Stimulated activated CD8-positive, alpha-beta memory T cell treated with anti-CD3 and anti-CD28 coated beads, Interleukin-7, amount 100 ng/mL, for 4 hours (primary cell): Measurements from ENCODE around the gene ZNF121.
"Not testable (repeated sequence)": the region's sequence is repeated elsewhere in the genome, so short reads cannot be mapped to it uniquely, and the experiment has no call there.

Source experiments
- DNase-seq, 2 donors: peaks; one replicate each; pipeline ENCODE4 v3.0.0-alpha.2; 2020; ENCODE audit warnings: low read depth in 2 of 2

ZNF121 gene

DNA sequence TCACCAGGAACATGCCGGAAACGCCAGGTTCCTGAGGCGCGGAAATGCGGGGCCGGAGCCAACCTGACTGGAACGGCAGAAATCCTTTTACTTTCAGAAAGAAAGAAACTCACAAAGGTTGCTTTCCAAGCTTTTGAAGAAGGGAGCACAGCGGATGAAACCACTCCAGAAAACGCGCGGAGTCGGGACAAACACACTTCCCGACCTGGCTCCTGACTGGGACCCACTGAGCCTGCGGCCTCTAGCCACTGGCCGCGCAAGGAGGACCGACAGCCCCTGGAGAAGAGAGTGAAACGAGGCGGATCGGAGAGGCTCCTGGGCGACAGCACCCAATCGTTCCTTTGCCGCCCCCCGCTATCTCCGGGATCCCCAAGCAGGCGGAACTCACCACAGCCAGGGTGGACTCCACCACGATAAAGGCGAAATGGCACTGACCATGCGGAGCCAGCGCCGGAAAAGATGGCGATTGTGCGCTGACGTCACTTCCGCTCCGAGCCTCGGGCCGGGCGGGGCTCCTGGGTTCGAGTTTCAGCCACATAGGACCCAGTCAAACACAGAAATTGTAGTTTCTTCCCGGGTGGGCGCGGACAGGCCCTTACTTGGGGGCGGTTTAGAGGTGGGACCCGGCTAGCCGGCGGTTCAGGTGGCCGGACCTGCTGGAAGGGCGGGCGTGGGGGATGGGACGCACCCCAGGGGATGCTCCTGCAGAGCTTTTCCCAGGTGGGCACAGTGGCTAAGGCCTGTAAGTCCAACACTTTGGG lies at the start of gene ZNF121:
Gene ZNF121, minus strand, starts transcription at position 432 of the 761 bp plus-strand sequence. CDS start 16,407 bp downstream, outside the sequence.
- peak; percentile 66 to 77 for DNase-seq

DNA sequence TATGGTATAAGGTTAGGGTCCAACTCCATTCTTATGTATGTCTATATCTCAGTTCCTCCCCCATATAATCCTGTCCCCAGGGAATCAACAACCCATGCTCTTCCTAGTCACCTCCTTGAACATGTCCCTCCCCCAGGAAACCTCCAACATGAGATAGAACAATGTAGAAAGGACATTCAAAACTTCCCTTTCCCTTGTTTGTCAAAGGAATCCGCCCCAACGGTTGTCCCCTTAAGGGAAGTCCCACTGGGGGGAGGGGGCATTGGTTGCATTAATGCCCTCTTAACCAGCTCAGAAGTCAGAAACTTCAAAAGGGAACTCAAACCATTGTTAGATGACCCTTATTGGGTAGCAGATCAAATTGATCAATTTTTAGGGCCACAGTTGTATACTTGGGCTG lies 43.6 kb upstream of the ZNF121 start:
- no peak for DNase-seq

DNA sequence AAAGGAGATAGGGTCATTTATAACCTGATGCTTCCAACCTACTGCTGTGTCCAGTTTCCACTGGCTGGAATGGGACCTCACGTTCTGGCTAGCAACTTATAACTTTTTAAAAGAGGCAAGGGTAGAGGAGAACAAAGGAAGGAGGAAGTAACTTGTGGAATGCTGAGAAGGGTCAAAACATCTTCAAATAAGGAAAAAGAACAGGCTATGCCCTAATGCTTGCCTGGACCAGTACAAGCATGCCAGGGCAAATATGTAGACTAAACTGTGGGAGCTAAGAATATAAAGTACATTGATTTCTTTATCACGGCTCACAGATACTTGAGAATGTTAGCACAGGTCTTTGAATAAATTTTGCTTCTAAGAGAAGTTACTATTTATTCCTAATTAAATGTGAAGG lies 38.2 kb upstream of the ZNF121 start:
- DNase-seq = no peak

DNA sequence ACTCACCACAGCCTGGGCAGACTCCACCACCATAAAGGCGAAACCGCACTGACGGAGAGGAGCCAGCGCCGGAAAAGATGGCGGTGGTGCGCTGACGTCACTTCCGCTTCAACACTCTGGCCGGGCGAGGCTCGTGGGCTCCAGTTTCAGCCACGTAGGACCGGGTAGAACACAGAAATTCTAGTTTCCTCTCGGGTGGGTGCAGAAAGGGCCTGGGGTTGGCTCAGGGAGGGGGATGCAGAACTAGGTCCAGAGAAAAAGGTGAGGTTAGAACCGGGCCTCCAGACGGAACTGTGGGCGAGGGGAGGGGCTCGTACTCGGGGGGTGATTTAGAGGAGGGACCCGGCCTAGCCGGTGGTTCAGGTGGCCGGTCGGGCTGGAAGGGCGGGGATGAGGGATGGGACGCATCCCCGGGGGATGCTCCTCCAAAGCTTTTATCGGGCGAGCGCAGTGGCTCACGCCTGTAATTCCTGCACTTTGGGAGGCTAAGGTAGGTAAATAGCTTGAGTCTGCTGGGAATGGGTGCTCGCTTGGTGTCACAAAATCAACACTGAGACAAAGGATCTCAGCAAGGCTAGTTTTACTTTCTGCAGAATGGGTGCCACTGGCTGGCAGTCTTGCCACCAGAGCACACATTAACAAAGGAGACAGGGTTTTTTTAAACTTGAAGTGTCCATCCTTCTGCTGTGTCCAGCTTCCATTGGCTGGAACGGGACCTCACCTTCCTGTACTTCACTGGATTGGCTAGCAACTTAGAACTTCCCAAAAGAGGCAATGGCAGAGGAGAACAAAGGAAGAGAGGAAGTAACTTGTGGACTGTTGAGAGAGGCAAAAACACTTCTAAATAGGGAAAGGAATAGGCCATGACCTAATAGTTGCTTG lies 37.1 kb upstream of the ZNF121 start, which contains the start of gene ZNF561:
Gene ZNF561, minus strand, starts transcription at position 77 of the 882 bp plus-strand sequence. CDS start 1,776 bp downstream, outside the sequence.
- peak; percentile 83 to 86 for DNase-seq

DNA sequence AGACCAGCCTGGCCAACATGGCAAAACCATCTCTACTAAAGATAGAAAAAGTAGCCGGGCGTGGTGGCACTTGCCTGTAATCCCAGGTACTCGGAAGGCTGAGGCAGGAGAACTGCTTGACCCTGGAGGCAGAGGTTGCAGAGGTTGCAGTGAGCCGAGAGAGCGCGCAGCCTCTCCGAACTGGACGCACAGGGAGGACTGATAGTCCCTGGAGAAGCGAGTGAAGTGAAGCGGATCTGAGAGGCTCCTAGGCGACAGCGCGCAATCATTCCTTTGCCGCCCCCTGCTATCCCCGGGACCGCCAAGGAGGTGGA lies 36.5 kb upstream of the ZNF121 start:
- no peak for DNase-seq

DNA sequence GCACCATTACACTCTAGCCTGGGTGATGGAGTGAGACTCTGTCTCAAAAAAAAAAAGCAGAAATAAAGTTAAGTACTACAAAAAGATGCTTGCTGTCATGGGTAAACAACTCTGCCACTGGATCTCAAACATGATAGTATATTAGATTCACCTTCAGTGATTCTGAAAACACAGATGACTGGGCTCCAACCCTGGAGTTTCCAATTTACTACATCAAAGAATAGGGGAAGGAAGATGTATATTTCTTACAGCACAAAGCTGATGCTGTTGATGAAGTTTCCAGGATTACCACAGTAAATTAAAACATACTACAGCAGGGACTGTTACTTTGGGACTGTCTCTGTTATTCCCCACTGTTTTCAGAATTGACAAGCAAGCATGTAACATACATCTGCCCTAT lies 31.5 kb upstream of the ZNF121 start:
- no peak for DNase-seq

DNA sequence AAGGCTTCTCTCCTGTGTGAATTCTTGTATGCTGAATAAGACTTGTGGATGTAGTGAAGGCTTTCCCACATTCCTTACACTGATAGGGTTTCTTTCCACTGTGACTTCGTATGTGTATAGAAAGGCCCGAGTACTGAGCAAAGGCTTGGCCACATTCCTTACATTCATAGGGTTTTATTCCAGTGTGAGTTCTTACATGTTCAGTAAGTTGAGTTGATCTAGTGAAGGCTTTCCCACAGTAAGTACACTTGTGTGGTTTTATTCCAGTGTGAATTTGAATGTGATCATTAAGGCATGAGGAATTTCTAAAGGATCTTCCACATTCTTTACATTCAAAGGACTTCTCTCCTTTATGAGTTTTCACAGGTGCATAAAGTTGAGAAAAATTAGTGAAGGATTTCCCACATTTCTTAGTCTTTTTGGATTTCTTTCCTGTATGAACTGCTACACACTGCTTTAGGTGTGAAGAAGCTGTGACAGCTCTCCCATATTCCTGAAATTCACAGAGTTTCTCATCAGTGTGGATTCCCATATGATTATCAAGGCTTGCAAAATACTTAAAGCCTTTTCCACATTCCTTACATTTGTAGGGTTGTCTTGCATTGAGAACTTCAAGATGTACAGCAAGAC lies 26.3 kb upstream of the ZNF121 start:
- no peak for DNase-seq

DNA sequence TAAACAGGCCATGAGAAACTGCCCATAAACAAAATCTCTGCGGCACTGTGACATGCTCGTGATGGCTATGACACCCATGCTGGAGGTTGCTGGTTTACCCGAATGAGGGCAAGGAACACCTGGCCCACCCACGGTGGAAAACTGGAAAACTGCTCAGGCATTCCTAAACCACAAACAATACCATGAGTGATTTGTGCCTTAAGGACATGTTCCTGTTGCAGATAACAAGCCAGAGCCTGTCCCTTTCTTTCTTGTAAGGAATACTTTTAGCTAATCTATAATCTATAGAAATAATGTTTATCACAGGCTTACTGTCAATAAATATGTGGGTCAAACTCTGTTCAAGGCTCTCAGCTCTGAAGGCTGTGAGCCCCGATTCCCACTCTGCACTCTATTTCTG lies 24.6 kb upstream of the ZNF121 start:
- DNase-seq = no peak

DNA sequence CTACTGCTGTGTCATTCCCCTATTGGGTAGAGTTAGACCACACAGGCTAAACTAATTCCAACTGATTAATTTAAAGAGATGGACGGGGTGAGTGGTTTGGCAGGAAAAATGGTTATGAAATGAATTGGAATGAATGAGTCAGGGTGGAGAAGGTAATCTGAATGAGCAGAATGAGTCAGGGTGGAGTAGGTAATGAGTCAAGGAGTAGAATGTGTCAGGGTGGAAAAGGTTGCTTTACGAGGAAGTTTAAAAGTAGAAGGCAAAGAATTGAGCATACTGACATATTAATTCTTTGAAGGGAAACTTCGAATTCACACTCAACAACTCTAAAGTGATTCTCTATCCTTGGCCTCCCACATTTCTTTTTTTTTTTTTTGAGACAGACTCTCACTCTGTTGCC lies 12.7 kb upstream of the ZNF121 start:
- DNase-seq = no peak

DNA sequence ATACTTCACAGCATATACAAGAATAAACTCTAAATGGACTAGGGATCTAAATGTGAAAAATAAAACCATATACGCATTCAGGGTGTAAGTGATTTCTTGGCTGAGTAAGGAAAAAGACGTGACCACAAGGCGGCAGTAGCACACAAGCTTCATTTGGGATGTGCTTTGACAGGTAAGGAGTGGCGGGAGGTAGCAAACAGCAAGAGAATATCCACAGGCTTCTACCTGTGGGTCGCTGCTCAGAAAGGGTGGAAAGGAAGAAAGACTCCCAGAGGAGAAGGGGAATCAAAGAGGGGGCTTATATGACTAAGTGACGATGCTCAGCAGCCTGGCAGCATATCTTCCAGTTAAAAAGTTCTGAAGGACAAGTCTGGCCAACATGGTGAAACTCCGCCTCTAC lies 2.5 kb upstream of the ZNF121 start:
- peak; percentile 61 to 73 for DNase-seq

DNA sequence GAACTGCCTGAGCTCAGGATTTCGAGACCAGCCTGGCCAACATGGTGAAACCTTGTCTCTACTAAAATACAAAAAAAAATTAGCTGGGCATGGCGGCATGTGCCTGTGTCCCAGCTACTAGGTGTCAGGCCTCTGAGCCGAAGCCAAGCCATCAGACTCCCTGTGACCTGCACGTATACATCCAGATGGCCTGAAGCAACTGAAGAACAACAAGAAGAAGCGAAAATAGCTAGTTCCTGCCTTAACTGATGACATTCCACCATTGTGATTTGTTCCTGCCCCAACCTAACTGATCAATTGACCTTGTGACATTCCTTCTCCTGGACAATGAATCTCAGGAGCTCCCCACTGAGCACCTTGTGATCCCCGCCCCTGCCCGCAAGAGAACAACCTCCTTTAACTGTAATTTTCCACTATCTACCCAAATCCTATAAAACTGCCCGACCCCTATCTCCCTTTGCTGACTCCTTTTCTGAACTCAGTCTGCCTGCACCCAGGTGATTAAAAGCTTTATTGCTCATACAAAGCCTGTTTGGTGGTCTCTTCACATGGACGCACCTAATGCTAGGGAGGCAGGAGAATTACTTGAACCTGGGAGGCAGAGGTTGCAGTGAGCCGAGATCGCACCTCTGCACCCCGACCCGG lies 2.1 kb downstream of the ZNF121 start:
- DNase-seq = not testable (repeated sequence)

DNA sequence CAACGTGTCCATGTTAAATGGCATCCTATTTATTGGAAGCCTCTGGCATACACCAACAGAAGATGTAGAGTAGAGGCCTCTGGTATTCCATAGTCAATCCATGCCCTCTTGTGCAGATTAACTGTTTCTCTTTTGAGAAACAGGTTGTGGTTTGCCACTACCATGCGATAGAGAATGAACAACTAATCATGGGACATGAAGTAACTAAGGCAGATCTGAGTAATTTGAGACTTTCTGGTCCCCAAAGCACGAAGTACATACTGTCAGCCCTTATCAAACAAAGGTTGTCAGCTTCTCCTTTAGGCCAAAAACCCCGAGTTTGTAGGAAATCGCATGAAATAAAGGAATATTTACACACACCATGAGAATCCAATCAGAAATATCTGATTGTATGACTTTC lies 3.6 kb downstream of the ZNF121 start:
- no peak for DNase-seq

DNA sequence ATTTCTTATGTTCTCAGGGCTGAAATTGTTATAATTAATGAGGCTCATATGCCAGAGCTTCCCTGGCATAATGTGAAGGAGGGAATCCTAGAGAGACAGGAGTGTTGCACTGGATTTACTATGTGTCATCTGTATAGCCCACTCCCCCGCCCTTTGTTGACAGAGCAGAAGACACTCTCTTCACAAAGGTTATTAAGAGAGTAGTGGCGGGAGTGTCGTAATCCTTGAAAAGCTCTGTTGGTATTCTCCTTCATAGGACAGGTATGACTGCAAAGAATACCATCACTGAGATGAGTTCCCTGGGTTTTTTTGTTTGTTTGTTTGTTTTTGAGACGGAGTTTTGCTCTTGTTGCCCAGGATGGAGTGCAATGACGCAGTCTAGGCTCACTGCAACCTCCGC lies 14.0 kb downstream of the ZNF121 start:
- DNase-seq = no peak

DNA sequence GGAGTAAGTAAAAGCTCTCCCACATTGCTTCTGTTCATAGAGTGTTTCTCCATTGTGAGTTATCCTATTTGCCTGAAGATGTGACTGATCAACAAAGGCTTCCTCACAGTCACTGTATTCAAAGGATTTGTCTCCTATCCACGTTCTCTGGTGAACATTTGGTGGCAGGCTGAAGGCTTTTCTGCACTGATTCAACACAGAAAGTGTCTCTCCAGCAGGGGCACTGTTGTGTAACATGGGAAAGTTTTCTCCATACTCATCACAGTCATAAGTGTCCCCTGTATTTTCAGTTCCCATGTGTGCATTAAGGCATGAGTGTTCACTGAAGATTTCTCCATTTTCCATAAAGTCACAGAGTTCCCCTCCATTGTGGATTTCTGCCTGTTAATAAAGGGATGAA lies 17.6 kb downstream of the ZNF121 start:
- DNase-seq = no peak

DNA sequence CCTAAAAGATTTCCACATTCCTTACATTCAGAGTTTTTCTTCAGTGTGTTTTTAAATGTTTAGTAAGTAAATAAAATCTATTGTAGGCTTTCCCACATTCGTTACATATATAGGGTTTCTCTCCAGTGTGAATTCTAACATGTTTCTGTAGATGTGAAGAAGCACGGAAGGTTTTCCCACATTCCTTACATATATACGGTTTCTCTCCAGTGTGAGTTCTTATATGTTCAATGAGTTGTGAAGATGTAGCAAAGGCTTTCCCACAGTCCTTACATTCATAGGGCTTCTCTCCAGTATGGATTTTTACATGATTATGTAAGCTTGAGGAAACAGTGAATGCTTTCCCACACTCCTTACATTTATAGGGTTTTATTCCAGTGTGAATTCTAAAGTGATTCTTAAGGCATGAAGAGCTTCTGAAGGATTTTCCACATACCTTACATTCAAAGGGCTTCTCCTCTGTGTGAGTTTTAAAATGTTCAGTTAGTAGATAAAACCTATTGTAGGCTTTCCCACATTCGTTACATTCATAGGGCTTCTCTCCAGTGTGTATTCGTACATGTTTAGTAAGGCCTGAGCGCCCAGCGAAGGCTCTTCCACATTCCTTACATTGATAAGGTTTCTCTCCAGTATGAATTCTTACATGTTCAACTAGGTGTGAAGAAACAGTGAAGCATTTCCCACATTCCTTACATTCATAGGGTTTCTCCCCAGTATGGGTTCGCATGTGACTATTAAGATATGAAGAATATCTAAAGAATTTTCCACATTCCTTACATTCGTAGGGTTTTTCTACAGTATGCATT lies 18.2 kb downstream of the ZNF121 start:
- DNase-seq = no peak

DNA sequence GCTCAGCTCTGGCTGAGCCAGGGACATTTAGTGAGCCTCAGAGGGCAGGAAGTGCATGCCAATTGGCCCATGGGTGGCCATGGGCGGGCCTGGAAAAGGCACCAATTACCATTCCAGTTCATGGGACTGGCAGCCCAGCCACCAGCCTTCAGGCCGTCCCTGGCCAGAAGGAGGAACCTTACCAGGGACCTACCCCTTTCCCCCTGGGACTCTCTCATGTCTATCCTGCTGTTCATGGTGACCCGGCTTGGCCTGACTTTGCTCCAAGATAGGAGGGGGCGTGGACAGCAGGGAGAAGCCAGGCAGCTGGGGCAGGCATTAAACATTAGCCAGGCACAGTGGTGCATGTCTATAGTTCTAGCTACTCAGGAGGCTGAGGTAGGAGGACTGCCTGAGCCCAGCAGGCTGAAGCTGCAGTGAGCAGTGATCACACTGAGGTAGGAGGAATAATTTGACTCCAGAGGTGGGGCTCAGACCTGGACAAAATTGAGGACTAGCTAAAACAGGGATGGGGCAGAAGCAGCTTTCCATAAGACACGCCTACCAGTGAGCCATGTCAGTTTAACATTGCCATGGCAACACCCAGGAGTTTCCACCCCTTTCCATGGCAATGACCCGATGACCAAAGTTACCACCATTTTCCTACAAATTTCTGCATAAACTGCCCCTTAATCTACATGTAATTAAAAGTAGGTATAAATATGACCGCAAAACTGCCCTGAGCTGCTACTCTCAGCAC lies 31.6 kb downstream of the ZNF121 start:
- DNase-seq = no peak

DNA sequence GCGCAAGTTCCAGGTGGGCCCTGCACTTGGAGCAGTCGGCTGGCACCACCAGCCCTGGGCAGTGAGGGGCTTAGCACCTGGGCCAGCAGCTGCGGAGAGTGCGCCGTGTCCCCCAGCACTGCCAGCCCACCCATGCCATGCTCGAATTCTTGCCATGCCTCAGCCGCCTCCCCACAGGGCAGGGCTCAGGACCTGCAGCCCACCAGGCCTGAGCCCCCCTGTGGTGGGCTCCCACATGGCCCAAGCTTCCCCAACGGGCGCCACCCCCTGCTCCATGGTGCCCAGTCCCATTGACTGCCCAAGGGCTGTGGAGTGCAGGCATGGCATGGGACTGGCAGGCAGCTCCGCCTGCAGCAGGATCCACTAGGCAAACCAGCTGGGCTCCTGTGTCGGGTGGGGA lies 36.4 kb downstream of the ZNF121 start:
- no peak for DNase-seq

DNA sequence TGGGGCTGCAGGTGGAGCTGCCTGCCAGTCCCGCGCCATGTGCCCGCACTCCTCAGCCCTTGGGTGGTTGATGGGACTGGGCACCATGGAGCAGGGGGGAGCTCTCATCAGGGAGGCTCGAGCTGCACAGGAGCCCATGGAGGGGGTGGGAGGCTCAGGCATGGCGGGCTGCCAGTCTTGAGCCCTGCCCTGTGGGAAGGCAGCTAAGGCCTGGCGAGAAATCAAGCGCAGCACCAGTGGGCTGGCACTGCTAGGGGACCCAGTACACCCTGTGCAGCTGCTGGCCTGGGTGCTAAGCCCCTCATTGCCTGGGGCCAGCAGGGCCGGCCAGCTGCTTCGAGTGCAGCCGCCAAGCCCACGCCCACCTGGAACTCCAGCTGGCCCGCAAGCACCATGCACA lies 43.0 kb downstream of the ZNF121 start:
- not testable (repeated sequence) for DNase-seq

DNA sequence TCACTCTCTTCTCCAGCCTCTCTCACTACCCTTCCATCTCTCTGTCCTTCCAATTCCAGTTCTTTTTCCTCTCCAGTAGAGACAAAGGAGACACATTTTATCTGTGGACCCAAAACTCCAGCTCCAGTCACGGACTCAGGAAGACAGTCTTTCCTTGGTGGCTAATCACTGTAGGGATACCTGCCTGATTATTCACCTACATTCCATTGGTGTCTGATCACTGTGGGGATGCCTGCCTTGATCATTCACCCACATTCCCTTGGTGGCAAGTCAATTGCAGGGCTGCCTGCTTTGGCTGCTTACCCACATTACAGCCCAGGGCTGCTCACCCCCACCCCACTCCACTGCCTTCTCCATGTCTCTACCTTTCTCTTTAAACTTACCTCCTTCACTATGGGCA lies 44.4 kb downstream of the ZNF121 start:
- DNase-seq = not testable (repeated sequence)

DNA sequence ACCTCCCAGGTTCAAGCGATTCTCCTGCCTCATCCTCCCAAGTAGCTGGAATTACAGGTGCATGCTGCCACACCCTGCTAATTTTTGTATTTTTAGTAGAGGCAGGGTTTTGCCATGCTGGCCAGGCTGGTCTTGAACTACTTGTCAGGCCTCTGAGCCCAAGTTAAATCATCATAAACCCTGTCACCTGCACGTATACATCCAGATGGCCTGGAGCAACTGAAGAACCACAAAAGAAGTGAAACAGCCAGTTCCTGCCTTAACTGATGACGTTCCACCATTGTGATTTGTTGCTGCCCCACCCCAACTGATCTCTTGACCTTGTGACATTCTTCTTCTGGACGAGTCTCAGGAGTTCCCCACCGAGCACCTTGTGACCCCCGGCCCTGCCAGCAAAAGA lies 45.1 kb downstream of the ZNF121 start:
- not testable (repeated sequence) for DNase-seq
